ENCODE data around the gene ANKS6.

Gene ANKS6

DNA sequence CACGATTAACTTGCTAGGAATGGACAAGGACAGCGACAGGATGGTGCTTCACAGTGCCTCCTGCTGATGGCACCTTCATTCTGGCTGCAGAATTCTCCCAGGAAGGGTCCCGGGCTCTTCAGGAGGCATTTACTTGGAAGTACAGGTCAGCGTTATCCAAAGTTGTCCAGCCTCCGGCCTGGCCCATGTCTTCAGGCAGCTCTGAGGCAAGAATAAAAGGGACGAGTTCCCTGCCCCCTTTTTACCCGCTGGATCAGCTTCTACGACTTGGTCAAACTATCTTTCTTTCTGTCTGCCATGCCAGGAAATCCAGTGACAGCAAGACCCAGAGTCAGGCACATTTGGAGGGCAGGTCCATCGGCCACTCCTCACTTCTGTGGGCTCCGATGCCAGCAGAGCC, 64.3 kb downstream of the ANKS6 start:
- no peaks in the 10 kb centered on the region for H3K36me3 ChIP-seq (ENCODE audit: insufficient read depth, low read length)
- no peaks in the 10 kb centered on the region for H3K4me1 ChIP-seq (ENCODE audit: control insufficient read depth, insufficient read depth, low read length, unreplicated experiment)

DNA sequence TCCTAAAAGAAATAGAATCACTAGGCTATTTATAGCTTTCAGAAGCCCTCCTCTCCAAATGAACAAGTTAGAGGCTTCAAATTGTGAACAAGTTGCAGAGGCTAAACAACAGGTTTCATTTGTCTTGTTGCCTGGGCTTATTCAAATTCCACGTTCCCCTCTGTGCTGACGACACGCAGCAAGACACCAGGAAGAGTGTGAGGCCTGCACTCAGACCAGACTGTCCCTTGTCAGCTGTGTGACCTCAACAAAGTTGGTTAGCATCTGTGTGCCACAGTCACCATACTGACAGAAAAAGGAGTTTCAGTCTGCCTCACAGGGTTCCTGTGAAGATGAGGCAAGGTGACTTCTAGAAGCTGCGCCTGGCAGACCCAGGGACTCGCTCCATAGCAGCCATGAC, 65.5 kb downstream of the ANKS6 start:
- Histone ChIP-seq H3K79me2 (ENCODE audit: control insufficient read depth, insufficient read depth, low read length, unreplicated experiment) (no peaks in the 10 kb centered on the region), H3K27me3 (ENCODE audit: insufficient read depth, low read length) (peaks cover 10% of the 10 kb centered on the region), H3K4me1 (ENCODE audit: control insufficient read depth, insufficient read depth, low read length, unreplicated experiment) (peaks cover 8% of the 10 kb centered on the region), H2AFZ (ENCODE audit: low read length, unreplicated experiment) (no peak overlapping the region), H3K27ac (ENCODE audit: low read depth, low read length) (no peak overlapping the region), H3K36me3 (ENCODE audit: insufficient read depth, low read length) (no peaks in the 10 kb centered on the region), H3K4me3 (ENCODE audit: low read depth, low read length) (no peak overlapping the region)

More for the DNA sequence above, 64.3 kb downstream of the ANKS6 start:
- no peak overlapping the region for H3K27ac ChIP-seq (ENCODE audit: low read depth, low read length)
- no peak overlapping the region for H2AFZ ChIP-seq (ENCODE audit: low read length, unreplicated experiment)
- no peaks in the 10 kb centered on the region for H3K79me2 ChIP-seq (ENCODE audit: control insufficient read depth, insufficient read depth, low read length, unreplicated experiment)
- H3K4me3 ChIP-seq (ENCODE audit: low read depth, low read length): no peak overlapping the region
- no peaks in the 10 kb centered on the region for H3K27me3 ChIP-seq (ENCODE audit: insufficient read depth, low read length)

DNA sequence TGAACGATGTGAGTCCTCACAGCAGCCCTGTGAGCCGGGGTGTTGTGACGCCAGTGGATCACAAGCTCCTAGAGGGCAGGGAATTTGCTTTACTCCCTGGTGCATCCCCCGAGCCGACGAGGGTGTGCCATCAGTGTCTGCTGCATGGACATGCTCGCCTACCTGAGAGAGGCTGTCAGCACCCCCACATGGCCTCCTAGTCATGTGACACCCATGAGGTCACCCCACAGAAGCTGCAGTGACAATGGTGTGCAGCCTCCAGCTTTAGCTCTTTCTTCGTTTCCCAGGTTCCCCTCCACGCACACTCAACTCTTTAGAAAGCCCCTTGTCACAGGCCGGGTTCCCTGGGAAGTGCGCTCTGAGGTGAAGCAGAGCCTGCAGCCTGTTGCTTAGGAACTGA, 67.9 kb downstream of the ANKS6 start:
- H3K27me3 ChIP-seq (ENCODE audit: insufficient read depth, low read length): peaks cover 34% of the 10 kb centered on the region
- H3K79me2 ChIP-seq (ENCODE audit: control insufficient read depth, insufficient read depth, low read length, unreplicated experiment): no peaks in the 10 kb centered on the region
- no peaks in the 10 kb centered on the region for H3K36me3 ChIP-seq (ENCODE audit: insufficient read depth, low read length)
- peaks cover 8% of the 10 kb centered on the region for H3K4me1 ChIP-seq (ENCODE audit: control insufficient read depth, insufficient read depth, low read length, unreplicated experiment)
- H3K27ac ChIP-seq (ENCODE audit: low read depth, low read length): no peak overlapping the region
- H3K4me3 ChIP-seq (ENCODE audit: low read depth, low read length): no peak overlapping the region
- H2AFZ ChIP-seq (ENCODE audit: low read length, unreplicated experiment): no peak overlapping the region

DNA sequence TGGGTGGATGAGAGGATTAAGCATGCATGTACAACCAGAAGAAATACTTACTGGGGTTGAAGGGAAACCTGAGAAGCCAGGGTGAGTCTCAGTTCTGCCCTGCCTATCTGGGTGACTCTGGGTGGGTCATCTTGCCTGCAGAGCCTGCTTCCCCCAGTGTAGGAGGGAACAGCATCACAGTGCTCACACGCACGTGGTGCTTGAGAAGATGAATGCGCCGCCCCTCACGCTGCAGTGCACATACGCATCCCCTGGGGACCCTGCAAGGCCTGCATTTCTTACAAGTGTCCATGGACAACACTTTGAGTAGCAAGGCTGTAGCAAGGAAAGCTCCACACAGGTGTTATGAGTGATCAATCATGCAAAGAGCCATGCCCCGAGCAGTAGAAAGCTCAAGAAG, 68.9 kb downstream of the ANKS6 start:
- Histone ChIP-seq H3K27ac (ENCODE audit: low read depth, low read length) (no peak overlapping the region), H3K4me3 (ENCODE audit: low read depth, low read length) (no peak overlapping the region), H3K27me3 (ENCODE audit: insufficient read depth, low read length) (peaks cover 45% of the 10 kb centered on the region), H3K79me2 (ENCODE audit: control insufficient read depth, insufficient read depth, low read length, unreplicated experiment) (no peaks in the 10 kb centered on the region), H2AFZ (ENCODE audit: low read length, unreplicated experiment) (no peak overlapping the region), H3K36me3 (ENCODE audit: insufficient read depth, low read length) (no peaks in the 10 kb centered on the region), H3K4me1 (ENCODE audit: control insufficient read depth, insufficient read depth, low read length, unreplicated experiment) (peaks cover 8% of the 10 kb centered on the region)

- H2AFZ ChIP-seq (ENCODE audit: low read length, unreplicated experiment): no peak overlapping the region
- no peaks in the 10 kb centered on the region for H3K36me3 ChIP-seq (ENCODE audit: insufficient read depth, low read length)
- no peaks in the 10 kb centered on the region for H3K79me2 ChIP-seq (ENCODE audit: control insufficient read depth, insufficient read depth, low read length, unreplicated experiment)
- H3K27ac ChIP-seq (ENCODE audit: low read depth, low read length): no peak overlapping the region
- H3K4me3 ChIP-seq (ENCODE audit: low read depth, low read length): no peak overlapping the region
- peaks cover 8% of the 10 kb centered on the region for H3K4me1 ChIP-seq (ENCODE audit: control insufficient read depth, insufficient read depth, low read length, unreplicated experiment)
- peaks cover 47% of the 10 kb centered on the region for H3K27me3 ChIP-seq (ENCODE audit: insufficient read depth, low read length)
These were observed 69.6 kb downstream of the ANKS6 start for GRCh38 chr9:98726735-98727134.

DNA sequence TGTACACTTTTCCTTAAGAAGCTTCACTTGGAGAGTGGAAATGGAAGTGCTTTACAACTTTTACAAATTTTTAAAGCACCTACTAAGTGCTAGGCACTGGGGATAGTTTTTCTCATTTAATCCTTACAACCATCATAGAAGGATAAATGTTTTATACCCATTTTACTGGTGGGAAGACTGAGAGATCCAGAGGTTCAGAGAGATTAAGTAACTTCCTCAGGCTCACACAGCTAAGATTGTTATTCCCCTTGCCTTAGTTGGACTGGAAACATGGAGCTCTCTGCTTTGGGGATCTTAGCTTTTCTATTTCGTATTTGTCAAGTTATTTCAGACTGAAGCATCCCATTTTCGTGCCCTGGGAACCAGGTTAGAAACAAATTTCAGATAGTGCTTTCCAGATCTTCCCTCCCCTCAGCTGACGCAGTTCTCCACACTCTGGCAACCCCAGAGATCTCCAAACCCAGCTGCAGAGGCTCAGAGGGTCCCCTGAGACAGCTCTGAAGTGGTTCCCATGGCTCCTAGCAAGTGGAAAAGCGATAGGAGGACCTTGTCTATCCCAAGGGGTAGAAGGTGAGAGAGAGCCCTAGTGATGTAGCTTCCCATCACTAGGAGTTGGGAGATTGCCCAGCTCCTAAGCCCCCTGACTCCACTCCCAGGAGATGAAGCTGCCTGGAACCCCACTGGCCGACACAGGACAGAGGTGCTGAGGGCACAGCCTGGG, 71.4 kb downstream of the ANKS6 start:
- no peaks in the 10 kb centered on the region for H3K36me3 ChIP-seq (ENCODE audit: insufficient read depth, low read length)
- H3K27ac ChIP-seq (ENCODE audit: low read depth, low read length): no peak overlapping the region

DNA sequence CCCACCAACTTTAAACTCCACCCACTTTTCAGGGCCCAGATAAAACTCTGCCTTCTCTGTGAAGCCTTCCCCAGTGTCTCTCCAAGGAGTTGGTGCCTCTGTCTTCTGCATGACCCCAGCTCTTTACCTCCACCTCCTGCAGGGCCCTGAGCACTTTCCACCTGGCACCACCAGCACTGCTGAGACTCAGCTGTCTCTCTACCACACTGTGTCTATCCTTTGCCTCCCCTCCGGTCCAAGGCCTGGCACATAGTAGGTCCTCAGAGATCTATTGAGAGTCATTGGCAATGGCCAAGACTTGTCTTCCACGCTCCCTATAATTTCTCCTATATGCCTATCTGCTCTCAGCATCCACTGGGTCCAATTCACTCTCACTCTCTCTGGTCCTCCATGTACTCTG, 74.7 kb downstream of the ANKS6 start:
- peaks cover 90% of the 10 kb centered on the region for H3K27me3 ChIP-seq (ENCODE audit: insufficient read depth, low read length)
- no peak overlapping the region for H3K27ac ChIP-seq (ENCODE audit: low read depth, low read length)
- no peak overlapping the region for H2AFZ ChIP-seq (ENCODE audit: low read length, unreplicated experiment)
- H3K4me3 ChIP-seq (ENCODE audit: low read depth, low read length): no peak overlapping the region
- peaks cover 6% of the 10 kb centered on the region for H3K4me1 ChIP-seq (ENCODE audit: control insufficient read depth, insufficient read depth, low read length, unreplicated experiment)
- H3K36me3 ChIP-seq (ENCODE audit: insufficient read depth, low read length): no peaks in the 10 kb centered on the region
- H3K79me2 ChIP-seq (ENCODE audit: control insufficient read depth, insufficient read depth, low read length, unreplicated experiment): no peaks in the 10 kb centered on the region

More for the DNA sequence above, 71.4 kb downstream of the ANKS6 start:
- no peak overlapping the region for H2AFZ ChIP-seq (ENCODE audit: low read length, unreplicated experiment)
- no peaks in the 10 kb centered on the region for H3K79me2 ChIP-seq (ENCODE audit: control insufficient read depth, insufficient read depth, low read length, unreplicated experiment)
- peaks cover 60% of the 10 kb centered on the region for H3K27me3 ChIP-seq (ENCODE audit: insufficient read depth, low read length)
- peaks cover 8% of the 10 kb centered on the region for H3K4me1 ChIP-seq (ENCODE audit: control insufficient read depth, insufficient read depth, low read length, unreplicated experiment)
- H3K4me3 ChIP-seq (ENCODE audit: low read depth, low read length): no peak overlapping the region

DNA sequence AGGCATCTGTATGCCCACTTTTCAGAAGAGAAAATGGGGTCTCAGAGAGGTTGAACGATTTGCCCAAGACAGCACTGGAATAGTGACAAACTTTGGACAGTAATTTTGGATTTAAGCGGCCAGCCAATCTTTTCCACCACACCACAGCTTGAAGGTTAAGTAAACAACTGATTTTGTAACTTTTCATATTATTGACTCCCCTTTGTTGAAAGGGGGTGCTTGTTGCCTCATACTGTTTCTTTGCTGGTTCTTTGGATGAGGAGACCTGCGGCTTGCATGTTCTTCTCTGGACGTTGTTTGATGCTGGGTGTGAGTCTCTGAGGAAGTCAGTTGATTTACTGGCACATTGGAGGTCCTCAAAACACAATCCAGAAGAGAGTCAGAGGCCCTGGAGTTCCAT, 76.0 kb downstream of the ANKS6 start:
- peaks cover 90% of the 10 kb centered on the region for H3K27me3 ChIP-seq (ENCODE audit: insufficient read depth, low read length)
- no peaks in the 10 kb centered on the region for H3K79me2 ChIP-seq (ENCODE audit: control insufficient read depth, insufficient read depth, low read length, unreplicated experiment)
- no peak overlapping the region for H2AFZ ChIP-seq (ENCODE audit: low read length, unreplicated experiment)
- H3K4me3 ChIP-seq (ENCODE audit: low read depth, low read length): no peak overlapping the region
- H3K27ac ChIP-seq (ENCODE audit: low read depth, low read length): no peak overlapping the region
- no peaks in the 10 kb centered on the region for H3K4me1 ChIP-seq (ENCODE audit: control insufficient read depth, insufficient read depth, low read length, unreplicated experiment)
- no peaks in the 10 kb centered on the region for H3K36me3 ChIP-seq (ENCODE audit: insufficient read depth, low read length)

DNA sequence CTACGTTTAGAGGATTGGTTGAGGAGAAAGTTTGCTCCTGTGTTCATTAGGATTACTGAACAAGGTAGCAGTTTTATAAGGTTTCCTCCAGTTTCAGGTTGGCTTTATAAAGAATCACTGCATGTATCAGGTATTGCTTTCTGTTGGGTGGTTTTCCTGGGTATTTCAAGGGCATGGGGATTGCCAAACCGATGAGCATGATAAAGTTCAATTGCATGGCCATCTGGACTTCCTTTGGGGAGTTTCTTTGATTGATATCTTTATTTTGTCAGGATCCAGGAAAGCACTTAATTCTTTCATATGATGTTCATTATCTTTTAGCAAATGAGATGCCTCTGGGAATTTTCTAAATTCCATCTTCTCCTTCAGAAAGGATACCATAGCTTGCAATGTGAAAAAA, 77.3 kb downstream of the ANKS6 start:
- H2AFZ ChIP-seq (ENCODE audit: low read length, unreplicated experiment): no peak overlapping the region

DNA sequence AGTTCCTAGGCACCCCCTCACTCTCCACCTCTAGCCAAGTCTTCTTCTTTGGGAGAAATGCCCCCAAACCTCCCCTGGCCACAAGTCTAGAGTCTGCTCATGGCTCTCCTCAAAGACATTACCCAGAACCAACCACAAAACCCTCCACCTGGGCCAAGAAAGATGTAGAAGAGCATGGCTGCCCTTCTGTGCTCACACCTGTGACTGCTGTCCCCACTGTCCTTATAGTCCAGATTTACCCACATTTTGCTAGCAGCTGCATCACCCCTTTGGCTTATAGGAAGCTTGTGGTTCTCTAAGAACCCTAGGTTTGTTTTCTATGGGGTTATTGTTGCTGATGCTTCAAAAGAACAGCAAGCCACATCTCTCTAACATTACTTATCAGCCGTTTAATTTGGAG, 81.5 kb downstream of the ANKS6 start:
- H3K4me1 ChIP-seq (ENCODE audit: control insufficient read depth, insufficient read depth, low read length, unreplicated experiment): no peaks in the 10 kb centered on the region
- no peak overlapping the region for H3K4me3 ChIP-seq (ENCODE audit: low read depth, low read length)
- H3K27me3 ChIP-seq (ENCODE audit: insufficient read depth, low read length): peaks cover 89% of the 10 kb centered on the region
- H3K79me2 ChIP-seq (ENCODE audit: control insufficient read depth, insufficient read depth, low read length, unreplicated experiment): no peaks in the 10 kb centered on the region
- no peak overlapping the region for H2AFZ ChIP-seq (ENCODE audit: low read length, unreplicated experiment)
- no peak overlapping the region for H3K27ac ChIP-seq (ENCODE audit: low read depth, low read length)
- H3K36me3 ChIP-seq (ENCODE audit: insufficient read depth, low read length): no peaks in the 10 kb centered on the region

More for the DNA sequence above, 77.3 kb downstream of the ANKS6 start:
- Histone ChIP-seq H3K4me3 (ENCODE audit: low read depth, low read length) (no peak overlapping the region), H3K27me3 (ENCODE audit: insufficient read depth, low read length) (peaks cover 90% of the 10 kb centered on the region), H3K79me2 (ENCODE audit: control insufficient read depth, insufficient read depth, low read length, unreplicated experiment) (no peaks in the 10 kb centered on the region), H3K27ac (ENCODE audit: low read depth, low read length) (no peak overlapping the region), H3K4me1 (ENCODE audit: control insufficient read depth, insufficient read depth, low read length, unreplicated experiment) (no peaks in the 10 kb centered on the region), H3K36me3 (ENCODE audit: insufficient read depth, low read length) (no peaks in the 10 kb centered on the region)

DNA sequence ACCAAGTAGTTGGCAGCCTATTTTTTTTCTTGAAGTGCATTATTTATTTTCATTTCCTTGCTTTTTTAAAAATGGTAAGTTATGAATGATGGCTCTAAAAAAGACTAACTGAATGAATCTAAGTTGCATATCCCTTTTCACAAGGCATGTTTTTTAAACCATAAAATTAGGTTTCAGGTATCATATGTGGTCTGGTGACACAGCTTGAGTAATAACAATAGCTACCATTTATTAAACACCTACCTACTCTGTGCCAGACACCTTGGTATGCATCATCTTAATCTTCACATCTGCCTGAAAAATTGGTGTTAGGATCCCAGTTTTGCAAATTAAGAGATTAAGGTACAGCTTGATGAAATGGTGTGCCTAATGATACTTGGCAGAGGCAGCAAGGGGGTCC, 83.4 kb downstream of the ANKS6 start:
- peaks cover 86% of the 10 kb centered on the region for H3K27me3 ChIP-seq (ENCODE audit: insufficient read depth, low read length)
- H3K4me1 ChIP-seq (ENCODE audit: control insufficient read depth, insufficient read depth, low read length, unreplicated experiment): no peaks in the 10 kb centered on the region
- no peak overlapping the region for H3K4me3 ChIP-seq (ENCODE audit: low read depth, low read length)
- no peak overlapping the region for H3K27ac ChIP-seq (ENCODE audit: low read depth, low read length)
- no peaks in the 10 kb centered on the region for H3K79me2 ChIP-seq (ENCODE audit: control insufficient read depth, insufficient read depth, low read length, unreplicated experiment)
- no peaks in the 10 kb centered on the region for H3K36me3 ChIP-seq (ENCODE audit: insufficient read depth, low read length)
- no peak overlapping the region for H2AFZ ChIP-seq (ENCODE audit: low read length, unreplicated experiment)

Measured in ACC112 (cell line).